K562 (cell line): ENCODE results near the gene AMFR. TPM values are rescaled to one million over a fixed set of nuclear protein-coding genes. Genes with fewer than 3 reads are reported as not detected.

Experiments
- CEBPG ChIP-seq, 3 experiments: fragments of 200-800 bp in 1 of 3; sonication (Bioruptor generic) in 1 of 3; sonication (generic) in 1 of 3; formaldehyde crosslinking in 1 of 3; IDR thresholded peaks in 2 of 3; conservative IDR thresholded peaks in 1 of 3; 2 replicates each; pipeline versions ENCODE4 v1.6.1 to v1.8.0; 2016 to 2022; ENCODE audit warnings: missing compliant biosample characterization in 2 of 3, missing genetic modification characterization in 2 of 3, mild to moderate bottlenecking in 1 of 3, missing genetic modification reagents in 1 of 3
- ZNF134 ChIP-seq: fragments of 250-450 bp; sonication (Bioruptor Pico); conservative IDR thresholded peaks from 2 replicates; pipeline ENCODE4 v1.4.0; 2020
- polyA plus RNA-seq, 8 experiments: library from polyadenylated mRNA; depleted of rRNA in 4 of 8; stranded (reverse) in 5 of 8; unstranded in 3 of 8; fragments of >200 nt; fragmentation: Nextera tagmentation in 2 of 8; fragmentation: Illumina TruSeq in 1 of 8; extraction: Ambion mirVana in 2 of 8; extraction: Trizol in 1 of 8; gene quantifications; 2 replicates each; pipeline versions ENCODE4 v1.2.1 to v1.2.3, GENCODE V29; 2011 to 2014; ENCODE audit warnings: inconsistent platforms in 1 of 8, missing spikeins in 1 of 8
- total RNA-seq, 7 experiments: library from RNA; depleted of rRNA in 6 of 7; stranded (reverse); fragments of >200 nt in 6 of 7; fragmentation: Illumina TruSeq in 2 of 7; extraction: Trizol in 2 of 7; gene quantifications; 2 replicates each; pipeline versions ENCODE4 v1.2.1 to v1.2.3, GENCODE V29; 2011 to 2021; ENCODE audit warnings: low replicate concordance in 1 of 7
- TF ChIP-seq, protein P1 (sequence below): fragments of 250-450 bp; sonication (Bioruptor Pico); IDR thresholded peaks from 2 replicates; pipeline ENCODE4 v1.5.0; 2021; ENCODE audit warnings: mild to moderate bottlenecking, moderate library complexity
- TF ChIP-seq, protein P2 (sequence below): fragments of 150-350 bp; IDR thresholded peaks from 2 replicates; pipeline ENCODE4 v1.6.1; 2014; ENCODE audit warnings: low read depth, mild to moderate bottlenecking, low read length, borderline replicate concordance
- TF ChIP-seq, protein P3 (sequence below), 2 experiments: fragments of 250-450 bp in 1 of 2; fragments of 450-650 bp in 1 of 2; sonication (Bioruptor Pico) in 1 of 2; IDR thresholded peaks; 2 replicates each; pipeline versions ENCODE4 v1.6.1 to v1.8.0; 2016 to 2021; ENCODE audit warnings: mild to moderate bottlenecking in 2 of 2, moderate library complexity in 2 of 2, missing compliant biosample characterization in 1 of 2, missing genetic modification characterization in 1 of 2

The AMFR gene
- total and polyA plus RNA-seq, 9 of the 15 experiments (the other 6 are each of a cell fraction or from before 2014, with no cell fraction given): 15.6 to 113 (median 58.4) TPM

DNA sequence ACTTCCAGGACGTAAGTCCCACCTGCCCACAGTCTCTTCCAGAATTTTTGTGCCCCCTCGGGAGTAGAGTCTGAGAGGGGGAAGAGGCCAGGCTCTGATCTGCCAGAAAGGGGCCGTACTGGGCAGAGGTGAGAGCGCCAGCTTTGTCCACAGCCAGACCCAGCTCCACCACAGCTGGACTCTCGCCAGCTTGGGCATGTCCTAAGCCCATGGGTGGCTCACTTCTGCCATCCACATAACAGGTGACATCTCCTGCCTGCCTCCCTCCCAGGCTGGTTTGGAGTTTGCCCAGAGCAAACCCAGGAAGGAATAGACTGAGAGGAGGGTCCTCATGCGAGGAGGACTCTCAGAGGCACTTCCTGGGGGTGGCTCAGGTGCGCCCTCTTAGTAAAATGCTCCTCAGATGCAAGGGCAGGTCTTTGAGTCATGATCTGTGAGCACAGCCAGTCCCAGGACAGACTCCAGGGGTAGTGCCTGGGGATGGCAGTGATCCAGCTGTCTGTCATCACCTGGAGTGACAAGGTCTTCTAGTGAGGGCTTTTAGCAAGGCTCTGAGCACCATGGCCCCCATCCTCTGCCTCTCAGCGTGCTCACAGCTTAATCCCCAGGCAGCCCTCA, 89.2 kb downstream of the AMFR start (continued):
- TF ChIP-seq, protein P1, sequence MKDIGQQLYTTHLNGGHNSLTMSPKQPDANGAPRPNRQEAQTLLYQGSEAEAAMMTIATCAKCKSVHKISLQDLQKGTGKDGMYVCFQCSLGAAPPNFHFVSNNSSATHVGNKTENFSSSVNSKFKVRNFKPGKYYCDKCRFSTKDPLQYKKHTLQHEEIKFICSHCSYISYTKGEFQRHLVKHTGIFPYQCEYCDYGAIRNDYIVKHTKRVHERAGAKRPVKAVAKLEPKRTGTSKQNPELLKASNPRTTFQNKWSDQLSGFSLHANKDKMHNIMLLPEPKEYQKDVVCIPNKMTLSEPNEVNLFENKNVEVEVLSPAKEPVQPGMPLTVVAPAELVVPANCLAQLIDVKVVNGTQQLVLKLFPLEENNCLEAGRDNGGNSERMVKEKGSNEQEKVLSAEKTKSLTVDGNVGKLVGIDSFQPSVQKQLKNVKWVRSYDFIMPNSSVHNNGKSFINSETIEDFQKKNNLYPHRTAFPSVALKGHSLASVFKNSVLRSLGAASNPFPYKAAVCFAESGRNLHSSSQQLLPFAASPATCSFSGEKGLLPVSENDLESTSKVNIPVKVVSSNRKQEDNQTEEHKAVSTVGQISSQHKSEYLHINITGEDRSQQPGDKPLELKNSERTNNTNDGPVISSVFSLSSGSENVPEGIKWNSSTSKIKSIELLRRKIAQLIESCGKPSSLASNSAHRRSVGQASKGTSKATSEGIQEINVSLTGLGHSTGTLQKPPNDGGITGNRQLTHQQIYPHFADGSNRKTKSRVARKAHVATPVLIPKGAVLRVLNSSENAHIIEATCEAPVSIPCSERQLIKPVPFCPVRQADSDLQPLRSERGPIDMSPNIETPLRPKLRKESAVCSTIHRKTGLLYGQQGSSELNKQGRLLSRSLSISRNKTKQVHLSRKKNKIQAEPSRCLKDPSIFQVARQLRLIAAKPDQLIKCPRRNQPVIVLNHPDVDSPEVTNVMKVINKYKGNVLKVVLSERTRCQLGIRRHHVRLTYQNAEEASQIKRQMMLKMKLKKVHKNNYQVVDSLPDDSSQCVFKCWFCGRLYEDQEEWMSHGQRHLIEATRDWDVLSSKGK (CRISPR knock-in tag): no peak
- TF ChIP-seq, protein P2, sequence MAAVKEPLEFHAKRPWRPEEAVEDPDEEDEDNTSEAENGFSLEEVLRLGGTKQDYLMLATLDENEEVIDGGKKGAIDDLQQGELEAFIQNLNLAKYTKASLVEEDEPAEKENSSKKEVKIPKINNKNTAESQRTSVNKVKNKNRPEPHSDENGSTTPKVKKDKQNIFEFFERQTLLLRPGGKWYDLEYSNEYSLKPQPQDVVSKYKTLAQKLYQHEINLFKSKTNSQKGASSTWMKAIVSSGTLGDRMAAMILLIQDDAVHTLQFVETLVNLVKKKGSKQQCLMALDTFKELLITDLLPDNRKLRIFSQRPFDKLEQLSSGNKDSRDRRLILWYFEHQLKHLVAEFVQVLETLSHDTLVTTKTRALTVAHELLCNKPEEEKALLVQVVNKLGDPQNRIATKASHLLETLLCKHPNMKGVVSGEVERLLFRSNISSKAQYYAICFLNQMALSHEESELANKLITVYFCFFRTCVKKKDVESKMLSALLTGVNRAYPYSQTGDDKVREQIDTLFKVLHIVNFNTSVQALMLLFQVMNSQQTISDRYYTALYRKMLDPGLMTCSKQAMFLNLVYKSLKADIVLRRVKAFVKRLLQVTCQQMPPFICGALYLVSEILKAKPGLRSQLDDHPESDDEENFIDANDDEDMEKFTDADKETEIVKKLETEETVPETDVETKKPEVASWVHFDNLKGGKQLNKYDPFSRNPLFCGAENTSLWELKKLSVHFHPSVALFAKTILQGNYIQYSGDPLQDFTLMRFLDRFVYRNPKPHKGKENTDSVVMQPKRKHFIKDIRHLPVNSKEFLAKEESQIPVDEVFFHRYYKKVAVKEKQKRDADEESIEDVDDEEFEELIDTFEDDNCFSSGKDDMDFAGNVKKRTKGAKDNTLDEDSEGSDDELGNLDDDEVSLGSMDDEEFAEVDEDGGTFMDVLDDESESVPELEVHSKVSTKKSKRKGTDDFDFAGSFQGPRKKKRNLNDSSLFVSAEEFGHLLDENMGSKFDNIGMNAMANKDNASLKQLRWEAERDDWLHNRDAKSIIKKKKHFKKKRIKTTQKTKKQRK: no peak
- TF ChIP-seq CEBPG (CRISPR knock-in tag; IDR thresholded peaks at IDR 0.05) (no peak), CEBPG (tag; conservative IDR thresholded peaks at IDR 0.05 in 1 of 2, IDR thresholded peaks at IDR 0.05 in 1 of 2) (no peak), ZNF134 (CRISPR knock-in tag) (no peak)
- TF ChIP-seq, protein P3, sequence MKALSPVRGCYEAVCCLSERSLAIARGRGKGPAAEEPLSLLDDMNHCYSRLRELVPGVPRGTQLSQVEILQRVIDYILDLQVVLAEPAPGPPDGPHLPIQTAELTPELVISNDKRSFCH (CRISPR knock-in tag; IDR thresholded peaks at IDR 0.05): no peak
- TF ChIP-seq, protein P3 (tag; IDR thresholded peaks at IDR 0.05): no peak
- TF ChIP-seq, all 486 proteins: peak for 4
